Nephron (organoid): ENCODE data around the gene RAD23B.

Source experiments
- H3K27ac Mint-ChIP-seq, 3 experiments: 2 replicates each; pipeline ENCODE4 v1.8.0; 2020; ENCODE audit warnings: mixed read lengths in 3 of 3, mild to moderate bottlenecking in 2 of 3, moderate library complexity in 1 of 3
- H3K27me3 Mint-ChIP-seq: 2 replicates; pipeline ENCODE4 v1.8.0; 2021; ENCODE audit warnings: low read depth, mild to moderate bottlenecking, moderate library complexity, mixed read lengths
- H3K36me3 Mint-ChIP-seq: 2 replicates; pipeline ENCODE4 v1.8.0; 2020; ENCODE audit warnings: low read depth, mixed read lengths
- H3K4me1 Mint-ChIP-seq: 2 replicates; pipeline ENCODE4 v1.8.0; 2020; ENCODE audit warnings: mixed read lengths
- H3K4me3 Mint-ChIP-seq, 3 experiments: 2 replicates each; pipeline ENCODE4 v1.8.0; 2020; ENCODE audit warnings: mild to moderate bottlenecking in 3 of 3, mixed read lengths in 3 of 3, moderate library complexity in 2 of 3
- H3K9me3 Mint-ChIP-seq: 2 replicates; pipeline ENCODE4 v1.8.0; 2020; ENCODE audit warnings: mixed read lengths
- TF ChIP-seq, protein P1 (sequence below), 3 experiments: fragments of 200-600 bp; sonication (generic); IDR thresholded peaks; one replicate each; pipeline ENCODE4 v1.5.0; 2021; ENCODE audit warnings: antibody characterized with exemption in 3 of 3; ENCODE audit not compliant: unreplicated experiment in 3 of 3

The RAD23B gene

GRCh38 chr9:107242073-107243030 lies 40.7 kb upstream of the RAD23B start:
- H3K36me3 Mint-ChIP-seq: no peaks in the 10 kb centered on the region
- peaks cover 4% of the 10 kb centered on the region for H3K4me1 Mint-ChIP-seq
- peaks cover 2% of the 10 kb centered on the region for H3K9me3 Mint-ChIP-seq
- no peak overlapping the region for H3K4me3 Mint-ChIP-seq
- H3K27me3 Mint-ChIP-seq: peaks cover 4% of the 10 kb centered on the region
- H3K27ac Mint-ChIP-seq: peak overlapping the region in 2 of 3 experiments; percentile 42 to 56
- TF ChIP-seq, protein P1, sequence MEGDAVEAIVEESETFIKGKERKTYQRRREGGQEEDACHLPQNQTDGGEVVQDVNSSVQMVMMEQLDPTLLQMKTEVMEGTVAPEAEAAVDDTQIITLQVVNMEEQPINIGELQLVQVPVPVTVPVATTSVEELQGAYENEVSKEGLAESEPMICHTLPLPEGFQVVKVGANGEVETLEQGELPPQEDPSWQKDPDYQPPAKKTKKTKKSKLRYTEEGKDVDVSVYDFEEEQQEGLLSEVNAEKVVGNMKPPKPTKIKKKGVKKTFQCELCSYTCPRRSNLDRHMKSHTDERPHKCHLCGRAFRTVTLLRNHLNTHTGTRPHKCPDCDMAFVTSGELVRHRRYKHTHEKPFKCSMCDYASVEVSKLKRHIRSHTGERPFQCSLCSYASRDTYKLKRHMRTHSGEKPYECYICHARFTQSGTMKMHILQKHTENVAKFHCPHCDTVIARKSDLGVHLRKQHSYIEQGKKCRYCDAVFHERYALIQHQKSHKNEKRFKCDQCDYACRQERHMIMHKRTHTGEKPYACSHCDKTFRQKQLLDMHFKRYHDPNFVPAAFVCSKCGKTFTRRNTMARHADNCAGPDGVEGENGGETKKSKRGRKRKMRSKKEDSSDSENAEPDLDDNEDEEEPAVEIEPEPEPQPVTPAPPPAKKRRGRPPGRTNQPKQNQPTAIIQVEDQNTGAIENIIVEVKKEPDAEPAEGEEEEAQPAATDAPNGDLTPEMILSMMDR (IDR thresholded peaks at IDR 0.05; ENCODE audit: unreplicated experiment in 3 of 3): no peak

GRCh38 chr9:107243742-107244141 lies 39.3 kb upstream of the RAD23B start:
- peaks cover 12% of the 10 kb centered on the region for H3K4me1 Mint-ChIP-seq
- no peak overlapping the region for H3K4me3 Mint-ChIP-seq
- TF ChIP-seq, protein P1 (IDR thresholded peaks at IDR 0.05; ENCODE audit: unreplicated experiment in 3 of 3): no peak
- H3K27me3 Mint-ChIP-seq: peaks cover 4% of the 10 kb centered on the region
- H3K36me3 Mint-ChIP-seq: no peaks in the 10 kb centered on the region
- peaks cover 2% of the 10 kb centered on the region for H3K9me3 Mint-ChIP-seq
- no peak overlapping the region for H3K27ac Mint-ChIP-seq

GRCh38 chr9:107246259-107247254 lies 36.5 kb upstream of the RAD23B start:
- H3K27ac Mint-ChIP-seq: no peak overlapping the region
- H3K4me3 Mint-ChIP-seq: no peak overlapping the region
- H3K36me3 Mint-ChIP-seq: no peaks in the 10 kb centered on the region
- TF ChIP-seq, protein P1 (IDR thresholded peaks at IDR 0.05; ENCODE audit: unreplicated experiment in 3 of 3): no peak
- H3K9me3 Mint-ChIP-seq: no peaks in the 10 kb centered on the region
- peaks cover 28% of the 10 kb centered on the region for H3K4me1 Mint-ChIP-seq
- H3K27me3 Mint-ChIP-seq: peaks cover 4% of the 10 kb centered on the region

DNA sequence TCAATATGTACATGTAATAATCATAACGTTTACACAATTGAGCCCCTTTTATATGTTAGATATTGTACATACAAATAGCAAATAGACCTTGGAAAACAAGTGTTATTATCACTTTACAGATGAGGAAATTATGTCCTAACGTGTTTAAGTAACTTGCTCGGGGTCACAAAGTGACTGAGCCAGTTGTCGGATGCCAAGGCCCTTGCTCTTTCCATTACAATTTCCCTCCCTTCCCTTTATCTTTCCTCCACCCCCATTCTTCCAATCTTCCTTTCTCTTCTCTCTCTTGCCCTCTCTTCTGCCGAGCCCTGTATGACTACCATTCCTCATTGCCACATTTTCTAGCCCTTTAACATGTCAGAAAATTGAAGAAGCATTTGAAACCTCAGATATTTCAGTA lies 34.4 kb upstream of the RAD23B start:
- peak overlapping the region in 2 of 3 experiments; percentile 24 to 29 for H3K4me3 Mint-ChIP-seq
- H3K27me3 Mint-ChIP-seq: peaks cover 4% of the 10 kb centered on the region
- peak overlapping the region; percentile 78 to 96 (median 79) for H3K27ac Mint-ChIP-seq
- TF ChIP-seq, protein P1 (IDR thresholded peaks at IDR 0.05; ENCODE audit: unreplicated experiment in 3 of 3): no peak
- no peaks in the 10 kb centered on the region for H3K36me3 Mint-ChIP-seq
- no peaks in the 10 kb centered on the region for H3K9me3 Mint-ChIP-seq
- H3K4me1 Mint-ChIP-seq: peaks cover 42% of the 10 kb centered on the region

DNA sequence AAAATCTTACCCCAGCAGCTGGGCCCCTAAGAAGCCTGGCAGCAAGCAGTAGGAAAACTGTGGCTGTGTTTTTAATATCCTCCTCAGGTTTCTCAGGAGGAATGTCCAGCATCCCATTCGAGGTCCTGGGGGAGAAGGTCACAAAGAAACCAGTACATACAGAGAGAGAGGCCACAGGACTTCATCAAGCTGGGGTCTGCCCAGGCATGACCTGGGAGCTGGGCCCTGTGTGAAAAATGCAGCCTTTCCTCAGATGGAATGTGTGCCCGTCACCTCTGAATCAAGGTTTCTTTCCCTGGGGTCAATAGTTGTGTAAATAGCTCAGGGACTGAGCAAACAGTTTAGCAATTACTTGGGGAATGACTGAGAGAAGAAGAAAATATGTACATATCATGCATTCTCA lies 33.9 kb upstream of the RAD23B start:
- no peaks in the 10 kb centered on the region for H3K36me3 Mint-ChIP-seq
- TF ChIP-seq, protein P1 (IDR thresholded peaks at IDR 0.05; ENCODE audit: unreplicated experiment in 3 of 3): no peak
- H3K4me1 Mint-ChIP-seq: peaks cover 42% of the 10 kb centered on the region
- H3K27me3 Mint-ChIP-seq: peaks cover 4% of the 10 kb centered on the region
- no peaks in the 10 kb centered on the region for H3K9me3 Mint-ChIP-seq
- H3K4me3 Mint-ChIP-seq: peak overlapping the region in 1 of 3 experiments; percentile 29
- H3K27ac Mint-ChIP-seq: peak overlapping the region; percentile 78 to 96 (median 79)
